ENCODE results near the gene CTSA. TPM values are rescaled to one million over a fixed set of nuclear protein-coding genes. Genes with fewer than 3 reads are reported as not detected.

Gene CTSA
- total and polyA plus RNA-seq, 2 experiments from 2014 or later = 39.9 to 63.9 TPM

DNA sequence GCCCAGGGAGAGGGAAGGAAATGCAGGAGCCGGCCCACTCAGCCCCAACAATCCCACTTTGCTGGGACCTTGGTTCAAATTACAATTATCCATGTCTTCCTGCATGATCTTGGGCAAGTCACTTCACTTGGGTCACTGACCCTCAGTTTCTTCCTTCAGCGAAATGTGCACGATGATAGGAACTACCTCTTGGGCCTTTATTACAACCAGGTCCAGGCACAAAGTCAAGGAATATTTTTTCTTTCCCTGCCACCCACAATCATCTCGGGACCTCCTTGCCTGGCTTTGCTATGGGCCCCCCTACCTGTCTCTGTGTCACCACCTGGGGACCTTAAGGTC lies 21.2 kb downstream of the CTSA start (continued):
- TF ChIP-seq REST (IDR thresholded peaks at IDR 0.05; ENCODE audit: unreplicated experiment) (no peak), ZNF462 (CRISPR knock-in tag; IDR thresholded peaks at IDR 0.05) (no peak), STAT1 (IDR thresholded peaks at IDR 0.05; ENCODE audit: unreplicated experiment) (no peak)

GRCh38 chr20:45913116-45913515 lies 22.0 kb downstream of the CTSA start:
- H3K4me1 ChIP-seq (ENCODE audit: insufficient read depth) = peaks cover 7% of the 10 kb centered on the region; the same call in 1 of the 2 replicates
- Mint-ChIP-seq H3K9me3 (no peaks in the 10 kb centered on the region; the same call in 2 of the 3 replicates), H3K4me3 (no peak overlapping the region), H3K27ac (no peak overlapping the region), H3K36me3 (ENCODE audit: low read depth) (peaks cover 23% of the 10 kb centered on the region), H3K27me3 (ENCODE audit: insufficient read depth, low read depth, poor library complexity) (peaks cover 11% of the 10 kb centered on the region), H3K4me1 (peaks cover 11% of the 10 kb centered on the region; the same call in 2 of the 3 replicates)
- H3K27me3 ChIP-seq (ENCODE audit: insufficient read depth) = no peaks in the 10 kb centered on the region
- no peak for DNase-seq (ENCODE audit: low spot score)
- peaks cover 10% of the 10 kb centered on the region for H3K79me2 ChIP-seq (replicated peaks; ENCODE audit: insufficient read depth)
- H3K27ac ChIP-seq (ENCODE audit: low read depth) = no peak overlapping the region
- peaks cover 9% of the 10 kb centered on the region for H4K20me1 ChIP-seq (replicated peaks; ENCODE audit: insufficient read depth)
- no peak overlapping the region for H2AFZ ChIP-seq
- H3K9me2 ChIP-seq (ENCODE audit: insufficient read depth) = no peaks in the 10 kb centered on the region
- no peak for ATAC-seq
- H3F3A ChIP-seq (replicated peaks; ENCODE audit: low read depth) = peaks cover 8% of the 10 kb centered on the region; the same call in 1 of the 2 replicates
- H3K36me3 ChIP-seq (ENCODE audit: insufficient read depth) = 0 out of 2 replicates have a peak, but pooled peaks cover 5% of the 10 kb centered on the region
- H3K4me3 ChIP-seq = peak overlapping the region; percentile 91
- H3K4me2 ChIP-seq = peak overlapping the region; percentile 81; the same call in 1 of the 2 replicates
- TF ChIP-seq, protein P1, sequence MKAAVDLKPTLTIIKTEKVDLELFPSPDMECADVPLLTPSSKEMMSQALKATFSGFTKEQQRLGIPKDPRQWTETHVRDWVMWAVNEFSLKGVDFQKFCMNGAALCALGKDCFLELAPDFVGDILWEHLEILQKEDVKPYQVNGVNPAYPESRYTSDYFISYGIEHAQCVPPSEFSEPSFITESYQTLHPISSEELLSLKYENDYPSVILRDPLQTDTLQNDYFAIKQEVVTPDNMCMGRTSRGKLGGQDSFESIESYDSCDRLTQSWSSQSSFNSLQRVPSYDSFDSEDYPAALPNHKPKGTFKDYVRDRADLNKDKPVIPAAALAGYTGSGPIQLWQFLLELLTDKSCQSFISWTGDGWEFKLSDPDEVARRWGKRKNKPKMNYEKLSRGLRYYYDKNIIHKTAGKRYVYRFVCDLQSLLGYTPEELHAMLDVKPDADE (IDR thresholded peaks at IDR 0.05) = no peak
- TF ChIP-seq EZH2phosphoT487 (IDR thresholded peaks at IDR 0.05; ENCODE audit: unreplicated experiment) (no peak), POLR2AphosphoS5 (IDR thresholded peaks at IDR 0.05; ENCODE audit: low read depth) (no peak), CREB1 (CRISPR knock-in tag; IDR thresholded peaks at IDR 0.05; ENCODE audit: low read depth) (no peak), CTCF (conservative IDR thresholded peaks at IDR 0.05; ENCODE audit: low read depth in 2 of 2) (no peak), ZNF114 (CRISPR knock-in tag; IDR thresholded peaks at IDR 0.05) (no peak), ZNF331 (CRISPR knock-in tag; IDR thresholded peaks at IDR 0.05; ENCODE audit: low read depth) (no peak), STAT1 (IDR thresholded peaks at IDR 0.05; ENCODE audit: unreplicated experiment) (no peak), JUNB (IDR thresholded peaks at IDR 0.05; ENCODE audit: unreplicated experiment) (no peak)

All from GM23338 (cell line).